K562 (cell line): ENCODE data around the gene GPATCH4. TPM values are rescaled to one million over a fixed set of nuclear protein-coding genes. Genes with fewer than 3 reads are reported as not detected.

Experiments used
- AFF1 ChIP-seq, 2 experiments: fragments of 450-650 bp; IDR thresholded peaks; 2 replicates each; pipeline ENCODE4 v1.6.1; 2018; ENCODE audit warnings: mild to moderate bottlenecking in 2 of 2, low read depth in 1 of 2; ENCODE audit not compliant: partially characterized antibody in 2 of 2
- FOXK2 ChIP-seq, 2 experiments: fragments of 450-650 bp; IDR thresholded peaks in 1 of 2; conservative IDR thresholded peaks in 1 of 2; 2 replicates each; pipeline ENCODE4 v1.6.1; 2016; ENCODE audit warnings: low read depth in 2 of 2, mild to moderate bottlenecking in 1 of 2
- MCM2 ChIP-seq: fragments of 450-650 bp; IDR thresholded peaks from 2 replicates; pipeline ENCODE4 v1.6.1; 2017; ENCODE audit warnings: low read depth, mild to moderate bottlenecking
- MECOM ChIP-seq: fragments of 250-450 bp; sonication (Bioruptor Pico); IDR thresholded peaks from 2 replicates; pipeline ENCODE4 v1.8.0; 2022; ENCODE audit warnings: inconsistent platforms
- MGA ChIP-seq: fragments of 450-650 bp; IDR thresholded peaks from 2 replicates; pipeline ENCODE4 v1.6.1; 2016; ENCODE audit warnings: mild to moderate bottlenecking, moderate library complexity
- MTA1 ChIP-seq: fragments of 450-650 bp; IDR thresholded peaks from 2 replicates; pipeline ENCODE4 v1.6.1; 2017; ENCODE audit warnings: borderline replicate concordance
- NELFE ChIP-seq: IDR thresholded peaks from 2 replicates; pipeline ENCODE4 v1.6.1; 2011; ENCODE audit warnings: mild to moderate bottlenecking; ENCODE audit not compliant: insufficient read depth, insufficient read length
- TAF9B ChIP-seq: fragments of 450-650 bp; IDR thresholded peaks from 2 replicates; pipeline ENCODE4 v1.6.1; 2018; ENCODE audit warnings: mild to moderate bottlenecking; ENCODE audit not compliant: partially characterized antibody
- TCF7L2 ChIP-seq: fragments of 150-350 bp; IDR thresholded peaks from 2 replicates; pipeline ENCODE4 v1.6.1; 2016; ENCODE audit warnings: low read depth, mild to moderate bottlenecking, low read length, moderate library complexity
- USF2 ChIP-seq: sonication (generic); formaldehyde crosslinking; IDR thresholded peaks from 2 replicates; pipeline ENCODE4 v1.5.0; 2020; ENCODE audit warnings: missing genetic modification reagents
- ZNF239 ChIP-seq: fragments of 250-450 bp; sonication (Bioruptor Pico); IDR thresholded peaks from 2 replicates; pipeline ENCODE4 v1.4.0; 2020; ENCODE audit warnings: mild to moderate bottlenecking
- ZNF436 ChIP-seq: fragments of 250-450, 450-650 bp; sonication (Bioruptor Pico); formaldehyde crosslinking; IDR thresholded peaks from 2 replicates; pipeline ENCODE4 v1.7.0; 2020; ENCODE audit warnings: mild to moderate bottlenecking
- ZNF717 ChIP-seq: fragments of 250-450 bp; sonication (Bioruptor Pico); IDR thresholded peaks from 2 replicates; pipeline ENCODE4 v1.5.0; 2021
- polyA plus RNA-seq, 8 experiments: library from polyadenylated mRNA; depleted of rRNA in 4 of 8; stranded (reverse) in 5 of 8; unstranded in 3 of 8; fragments of >200 nt; fragmentation: Nextera tagmentation in 2 of 8; fragmentation: Illumina TruSeq in 1 of 8; extraction: Ambion mirVana in 2 of 8; extraction: Trizol in 1 of 8; gene quantifications; 2 replicates each; pipeline versions ENCODE4 v1.2.1 to v1.2.3, GENCODE V29; 2011 to 2014; ENCODE audit warnings: inconsistent platforms in 1 of 8, missing spikeins in 1 of 8
- total RNA-seq, 7 experiments: library from RNA; depleted of rRNA in 6 of 7; stranded (reverse); fragments of >200 nt in 6 of 7; fragmentation: Illumina TruSeq in 2 of 7; extraction: Trizol in 2 of 7; gene quantifications; 2 replicates each; pipeline versions ENCODE4 v1.2.1 to v1.2.3, GENCODE V29; 2011 to 2021; ENCODE audit warnings: low replicate concordance in 1 of 7

The GPATCH4 gene
- total and polyA plus RNA-seq, 9 of the 15 experiments (the other 6 are each of a cell fraction or from before 2014, with no cell fraction given), result 43.7 to 105 (median 76.5) TPM

- TF ChIP-seq AFF1 (IDR thresholded peaks at IDR 0.05; ENCODE audit: low read depth in 1 of 2, partially characterized antibody in 2 of 2) (no peak), MCM2 (no peak), NELFE (no peak), FOXK2 (conservative IDR thresholded peaks at IDR 0.05 in 1 of 2, IDR thresholded peaks at IDR 0.05 in 1 of 2; ENCODE audit: low read depth in 2 of 2) (no peak), MECOM (CRISPR knock-in tag) (no peak), MGA (no peak), TAF9B (no peak), USF2 (CRISPR knock-in tag) (peak; percentile 42), ZNF239 (CRISPR knock-in tag) (no peak), TCF7L2 (no peak), ZNF717 (no peak), MTA1 (no peak), ZNF436 (CRISPR knock-in tag) (no peak)
Observed at GRCh38 chr1:156627313-156627880, 26.1 kb upstream of the GPATCH4 start (continued).
